Astrocyte of the spinal cord (primary cell): ENCODE measurements around the gene PRRX2.

Source experiments
- DNase-seq: peaks from one replicate; pipeline ENCODE4 v3.0.0; 2011; ENCODE audit warnings: low read depth, low spot score
- H3K4me3 ChIP-seq: 2 replicates; pipeline ENCODE4 v1.5.1; 2011; ENCODE audit warnings: low read depth, mild to moderate bottlenecking, low read length, moderate library complexity
- CTCF ChIP-seq: IDR thresholded peaks from 2 replicates; pipeline ENCODE4 v1.5.1; 2012; ENCODE audit warnings: low read depth, mild to moderate bottlenecking, low read length, inconsistent platforms
- in situ Hi-C: cut with HindIII; loops from 2 replicates; pipeline ENCODE4 v1.10.0; 2017; ENCODE audit warnings: low sequenced_read_pairs

PRRX2 gene

GRCh38 chr9:129750013-129750638, 84.7 kb downstream of the PRRX2 start:
- in situ Hi-C loops = no loop called here
- TF ChIP-seq CTCF = no peak
- no peak overlapping the region for H3K4me3 ChIP-seq
- peak; percentile 43 for DNase-seq

GRCh38 chr9:129751841-129752801, 86.7 kb downstream of the PRRX2 start:
- no peak for DNase-seq
- in situ Hi-C loops = no loop called here
- peak overlapping the region; percentile 37 for H3K4me3 ChIP-seq
- TF ChIP-seq CTCF = no peak

GRCh38 chr9:129752900-129753729, 87.7 kb downstream of the PRRX2 start, which contains the start of gene PTGES:
PTGES (minus strand) TSS chr9:129753042; CDS start chr9:129753012, 30 bp downstream.
- peak; percentile 79 for DNase-seq

GRCh38 chr9:129755151-129755550, 89.7 kb downstream of the PRRX2 start:
- in situ Hi-C loops = no loop called here
- no peak for DNase-seq
- H3K4me3 ChIP-seq = no peak overlapping the region
- no peak for TF ChIP-seq CTCF

More at GRCh38 chr9:129752900-129753729, 87.7 kb downstream of the PRRX2 start, which contains the start of gene PTGES:
- TF ChIP-seq CTCF = no peak
- peak within 1 kb of the TSS; percentile 37 for H3K4me3 ChIP-seq
- in situ Hi-C loops = no loop called here

- TF ChIP-seq CTCF = no peak
- in situ Hi-C loops = no loop called here
- no peak for DNase-seq
- no peak overlapping the region for H3K4me3 ChIP-seq
Measured at GRCh38 chr9:129756191-129756590, 90.7 kb downstream of the PRRX2 start.

- no peak for TF ChIP-seq CTCF
- in situ Hi-C loops = no loop called here
- no peak overlapping the region for H3K4me3 ChIP-seq
- DNase-seq = no peak
Measured at GRCh38 chr9:129757045-129757444, 91.6 kb downstream of the PRRX2 start.
